CD4-positive, alpha-beta T cell treated with Interleukin-17A for 4 hours (primary cell): ENCODE data around the gene SRCIN1.
"Not testable (repeated sequence)": the region's sequence is repeated elsewhere in the genome, so short reads cannot be mapped to it uniquely, and the experiment has no call there.

Source experiments
- DNase-seq: peaks from one replicate; pipeline ENCODE4 v3.0.0-alpha.2; 2020; ENCODE audit warnings: mixed read lengths

The SRCIN1 gene

GRCh38 chr17:38605841-38606645 lies at the start of gene SRCIN1:
Gene SRCIN1, minus strand, starts transcription at chr17:38605952. Its CDS starts 247 bp downstream, at chr17:38605705.
- peak; percentile 64 for DNase-seq

GRCh38 chr17:38654411-38655398 lies 49.0 kb upstream of the SRCIN1 start:
- DNase-seq = no peak

- DNase-seq = no peak
These were observed 47.9 kb upstream of the SRCIN1 start for GRCh38 chr17:38653679-38654078.

DNA sequence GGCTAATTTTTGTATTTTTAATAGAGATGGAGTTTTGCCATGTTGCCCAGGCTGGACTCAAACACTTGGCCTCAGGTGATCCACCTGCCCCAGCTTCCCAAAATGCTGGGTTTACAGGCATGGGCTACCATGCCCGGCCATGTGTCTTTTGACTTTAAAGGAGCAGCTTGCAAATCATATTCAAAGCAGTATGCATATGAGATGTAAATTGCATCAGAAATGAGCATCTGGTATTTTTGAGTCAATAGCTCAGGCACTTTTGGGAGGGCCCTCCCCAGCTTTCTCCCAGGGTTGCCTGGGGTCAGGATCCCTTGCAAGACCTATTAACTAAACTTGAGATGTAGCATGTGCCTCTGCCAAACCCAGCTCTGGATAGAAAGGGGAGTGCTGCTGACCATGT lies 47.5 kb upstream of the SRCIN1 start:
- DNase-seq = no peak

- not testable (repeated sequence) for DNase-seq
These were observed 45.0 kb upstream of the SRCIN1 start for GRCh38 chr17:38650653-38651173.

GRCh38 chr17:38637951-38638350 lies 32.2 kb upstream of the SRCIN1 start:
- DNase-seq = no peak

DNA sequence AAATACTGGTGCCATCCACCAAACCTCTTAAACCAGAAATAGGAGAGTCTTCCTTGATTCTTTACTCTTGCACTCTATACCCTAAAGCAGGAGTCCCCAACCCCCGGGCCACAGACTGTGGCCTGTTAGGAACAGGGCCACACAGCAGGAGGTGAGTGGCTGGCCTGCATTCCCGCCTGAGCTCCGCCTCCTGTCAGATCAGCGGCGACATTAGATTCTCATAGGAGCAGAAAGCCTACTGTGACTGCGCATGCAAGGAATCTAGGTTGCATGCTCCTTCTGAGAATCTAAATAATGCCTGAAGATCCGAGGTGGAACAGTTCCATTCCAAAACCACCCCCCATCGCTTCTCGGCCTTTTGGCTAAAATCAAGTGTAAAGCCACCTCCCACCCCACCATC lies 30.3 kb upstream of the SRCIN1 start:
- DNase-seq = no peak

DNA sequence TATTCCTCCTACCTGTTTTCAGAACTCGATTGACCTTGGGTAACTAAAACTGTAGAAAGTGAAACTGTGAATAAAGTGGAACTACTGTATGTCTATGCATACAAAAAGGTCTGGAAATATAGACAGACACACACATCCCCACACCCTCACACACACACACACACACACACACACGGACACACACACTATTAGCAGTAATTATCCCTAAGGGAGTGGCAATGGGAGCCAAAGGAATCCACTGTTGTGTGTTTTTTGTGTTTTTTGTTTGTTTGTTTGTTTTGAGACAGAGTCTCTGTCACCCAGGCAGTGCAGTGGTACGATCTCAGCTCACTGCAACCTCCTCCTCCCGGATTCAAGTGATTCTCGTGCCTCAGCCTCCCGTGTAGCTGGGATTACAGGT lies 26.6 kb upstream of the SRCIN1 start:
- DNase-seq = no peak

GRCh38 chr17:38628441-38628840 lies 22.7 kb upstream of the SRCIN1 start:
- no peak for DNase-seq

DNA sequence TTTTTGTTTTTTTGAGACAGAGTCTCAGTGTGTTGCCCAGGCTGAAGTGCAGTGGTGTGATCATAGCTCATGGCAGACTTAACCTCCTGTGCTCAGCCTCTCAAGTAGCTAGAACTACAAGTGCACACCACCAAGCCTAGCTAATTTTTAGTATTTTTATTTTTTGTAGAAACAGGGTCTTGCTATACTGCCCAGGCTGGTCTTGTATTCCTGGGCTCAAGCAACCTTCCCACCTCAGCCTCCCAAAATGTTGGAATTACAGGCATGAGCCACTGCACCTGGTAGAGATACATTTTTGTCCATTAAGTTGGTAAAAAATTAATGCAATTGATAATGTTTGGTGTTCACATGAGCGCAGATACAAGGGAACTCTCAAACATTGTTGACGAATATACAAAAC lies 22.2 kb upstream of the SRCIN1 start:
- DNase-seq = no peak

DNA sequence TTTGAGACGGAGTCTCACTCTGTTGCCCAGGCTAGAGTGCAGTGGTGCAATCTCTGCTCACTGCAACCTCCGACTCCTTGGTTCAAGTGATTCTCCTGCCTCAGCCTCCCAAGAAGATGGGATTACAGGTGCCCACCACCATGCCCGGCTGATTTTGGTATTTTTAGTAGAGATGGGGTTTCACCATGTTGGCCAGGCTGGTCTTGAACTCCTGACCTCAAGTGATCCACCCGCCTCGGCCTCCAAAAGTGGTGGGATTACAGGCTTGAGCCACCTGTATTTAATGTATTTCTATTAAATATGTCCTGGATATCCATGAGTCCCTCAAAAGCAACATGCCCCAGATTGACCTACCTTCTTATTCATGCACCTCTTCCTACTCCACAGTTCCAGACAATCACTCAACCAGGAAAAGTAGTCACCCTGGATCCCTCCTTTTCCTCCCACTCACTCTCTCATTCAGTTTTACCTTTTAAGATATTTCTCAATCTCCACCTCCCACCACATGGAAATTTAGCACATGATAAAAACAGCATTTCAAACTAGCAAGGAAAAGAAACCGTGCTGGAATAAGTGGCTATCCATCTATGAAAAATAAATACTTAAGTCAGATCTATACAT lies 21.0 kb upstream of the SRCIN1 start:
- not testable (repeated sequence) for DNase-seq

- DNase-seq = no peak
These were observed 19.7 kb upstream of the SRCIN1 start for GRCh38 chr17:38625482-38625881.

GRCh38 chr17:38624782-38625355 lies 19.1 kb upstream of the SRCIN1 start:
- DNase-seq = not testable (repeated sequence)

- no peak for DNase-seq
These were observed 15.8 kb upstream of the SRCIN1 start for GRCh38 chr17:38621538-38621937.

- no peak for DNase-seq
These were observed 15.0 kb upstream of the SRCIN1 start for GRCh38 chr17:38620551-38621277.

- no peak for DNase-seq
These were observed 14.3 kb upstream of the SRCIN1 start for GRCh38 chr17:38619937-38620550.

DNA sequence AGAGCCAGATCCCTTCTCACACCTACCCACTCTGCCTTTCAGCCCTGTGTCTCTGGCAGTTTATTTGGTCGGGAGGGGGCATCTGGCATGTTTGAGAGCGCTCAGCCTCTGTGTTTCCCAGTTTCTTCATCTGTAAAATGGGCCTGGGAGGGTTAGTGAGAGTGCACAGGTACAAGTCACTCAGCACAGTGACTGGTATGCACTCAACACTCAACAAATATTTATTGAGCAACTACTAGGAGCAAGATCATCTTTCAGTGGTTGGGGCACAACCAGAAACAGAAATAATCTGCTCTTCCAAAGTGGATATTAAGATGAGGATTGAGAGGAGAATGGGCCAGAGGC lies 13.7 kb upstream of the SRCIN1 start:
- DNase-seq = no peak

DNA sequence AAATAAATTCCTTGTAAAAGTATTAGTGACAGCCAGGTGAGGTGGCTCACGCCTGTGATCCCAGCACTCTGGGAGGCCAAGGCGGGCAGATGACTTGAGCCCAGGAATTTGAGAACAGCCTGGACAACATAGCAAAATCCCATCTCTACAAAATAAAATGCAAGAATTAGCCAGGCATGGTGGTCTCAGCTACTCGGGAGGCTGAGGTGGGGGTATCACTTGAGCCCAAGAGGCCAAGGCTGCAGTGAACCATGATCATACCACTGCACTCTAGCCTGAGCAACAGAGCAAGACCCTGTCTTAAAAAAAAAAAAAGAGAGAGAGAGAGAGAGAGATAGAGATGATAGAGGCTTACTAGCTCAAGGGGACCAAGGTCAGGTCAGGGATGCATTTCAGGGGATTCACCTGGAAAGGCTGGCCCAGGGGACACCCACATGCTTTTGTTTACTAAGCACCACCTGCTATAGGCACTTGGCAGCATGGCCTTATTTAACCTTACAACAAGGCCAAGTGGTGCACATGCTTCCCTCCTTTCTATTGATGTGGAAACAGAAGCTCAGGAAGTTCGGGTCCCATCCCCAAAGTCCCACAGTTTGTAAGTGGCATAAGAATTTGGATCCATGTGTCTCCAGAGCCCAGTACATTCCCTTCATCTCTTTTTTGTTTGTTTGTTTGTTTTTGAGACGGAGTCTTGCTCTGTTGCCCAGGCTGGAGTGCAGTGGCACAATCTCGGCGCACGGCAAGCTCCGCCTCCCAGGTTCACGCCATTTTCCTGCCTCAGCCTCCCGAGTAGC lies 12.4 kb upstream of the SRCIN1 start:
- no peak for DNase-seq

DNA sequence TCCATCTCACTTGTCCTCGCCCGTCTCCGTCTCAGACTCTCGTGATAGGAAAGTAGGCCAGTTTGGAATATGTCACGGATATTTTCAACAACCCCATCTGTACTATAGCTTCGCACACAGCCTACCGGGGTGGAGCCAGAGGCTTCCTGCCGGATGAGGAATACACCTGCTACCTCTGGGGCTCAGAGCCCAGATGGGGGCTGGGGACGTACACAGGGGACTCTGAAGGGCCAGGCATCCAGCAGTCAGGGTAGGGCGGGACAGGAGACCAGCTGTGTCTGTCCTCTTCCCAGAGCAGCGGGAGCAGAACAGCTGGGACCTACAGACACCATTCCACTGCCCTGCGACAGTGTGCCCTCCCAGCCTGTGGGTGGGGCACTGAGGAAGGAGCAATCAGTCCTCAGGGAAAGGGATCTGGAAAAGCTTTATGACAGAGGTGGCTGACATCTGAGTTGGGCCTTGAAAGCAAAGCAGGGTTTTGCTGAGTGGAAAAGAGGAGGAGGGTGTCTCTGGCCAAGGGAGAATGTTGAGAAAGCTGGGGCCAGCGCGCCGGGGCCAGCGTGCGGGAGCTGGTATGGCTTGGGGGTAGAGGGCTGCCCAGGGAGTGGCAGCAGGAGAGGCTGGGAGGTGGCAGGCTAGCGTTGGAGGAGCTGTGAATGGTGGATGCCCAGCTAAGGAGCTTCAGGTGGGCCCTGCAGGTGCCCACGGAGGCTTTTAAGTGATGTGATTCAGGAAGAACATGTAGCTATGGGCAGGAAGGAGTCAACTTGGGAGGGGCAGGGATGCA lies 11.5 kb upstream of the SRCIN1 start:
- no peak for DNase-seq

GRCh38 chr17:38616361-38616760 lies 10.6 kb upstream of the SRCIN1 start:
- no peak for DNase-seq
